ENCODE results near the gene IL17B. TPM values are rescaled to one million over a fixed set of nuclear protein-coding genes. Genes with fewer than 3 reads are reported as not detected.

Gene IL17B
- total RNA-seq, 1 donor from 2014 or later, result not detected

GRCh38 chr5:149372932-149373331 lies 6.2 kb downstream of the IL17B start:
- DNase-seq (ENCODE audit: low spot score, unreplicated experiment), result no peak
- Mint-ChIP-seq H3K27me3 (no peaks in the 10 kb centered on the region), H3K27ac (no peak overlapping the region), H3K9me3 (ENCODE audit: low read depth) (no peaks in the 10 kb centered on the region), H3K36me3 (ENCODE audit: insufficient read depth) (no peaks in the 10 kb centered on the region), H3K4me1 (ENCODE audit: low read depth) (no peaks in the 10 kb centered on the region), H3K4me3 (ENCODE audit: low read depth) (no peak overlapping the region)
- TF ChIP-seq CTCF (IDR thresholded peaks at IDR 0.05; ENCODE audit: unreplicated experiment), result no peak

GRCh38 chr5:149372076-149372795 lies 6.9 kb downstream of the IL17B start:
- Mint-ChIP-seq H3K4me3 (ENCODE audit: low read depth) (no peak overlapping the region), H3K9me3 (ENCODE audit: low read depth) (no peaks in the 10 kb centered on the region), H3K4me1 (ENCODE audit: low read depth) (peaks cover 2% of the 10 kb centered on the region), H3K27ac (no peak overlapping the region), H3K27me3 (no peaks in the 10 kb centered on the region), H3K36me3 (ENCODE audit: insufficient read depth) (no peaks in the 10 kb centered on the region)
- DNase-seq (ENCODE audit: low spot score, unreplicated experiment), result no peak
- no peak for TF ChIP-seq CTCF (IDR thresholded peaks at IDR 0.05; ENCODE audit: unreplicated experiment)

GRCh38 chr5:149371296-149371962 lies 7.7 kb downstream of the IL17B start:
- H3K4me1 Mint-ChIP-seq (ENCODE audit: low read depth), result peaks cover 2% of the 10 kb centered on the region
- DNase-seq (ENCODE audit: low spot score, unreplicated experiment), result peak; percentile 30
- no peak overlapping the region for H3K27ac Mint-ChIP-seq
- no peaks in the 10 kb centered on the region for H3K9me3 Mint-ChIP-seq (ENCODE audit: low read depth)
- no peak overlapping the region for H3K4me3 Mint-ChIP-seq (ENCODE audit: low read depth)
- no peaks in the 10 kb centered on the region for H3K36me3 Mint-ChIP-seq (ENCODE audit: insufficient read depth)
- peak; percentile 75 for TF ChIP-seq CTCF (IDR thresholded peaks at IDR 0.05; ENCODE audit: unreplicated experiment)
- no peaks in the 10 kb centered on the region for H3K27me3 Mint-ChIP-seq

- H3K36me3 Mint-ChIP-seq (ENCODE audit: insufficient read depth), result no peaks in the 10 kb centered on the region
- H3K4me1 Mint-ChIP-seq (ENCODE audit: low read depth), result peaks cover 2% of the 10 kb centered on the region
- no peak overlapping the region for H3K4me3 Mint-ChIP-seq (ENCODE audit: low read depth)
- no peak overlapping the region for H3K27ac Mint-ChIP-seq
- H3K9me3 Mint-ChIP-seq (ENCODE audit: low read depth), result no peaks in the 10 kb centered on the region
- DNase-seq (ENCODE audit: low spot score, unreplicated experiment), result no peak
- TF ChIP-seq CTCF (IDR thresholded peaks at IDR 0.05; ENCODE audit: unreplicated experiment), result no peak
- no peaks in the 10 kb centered on the region for H3K27me3 Mint-ChIP-seq
Observed at GRCh38 chr5:149370878-149371277, 8.2 kb downstream of the IL17B start.

- Mint-ChIP-seq H3K9me3 (ENCODE audit: low read depth) (no peaks in the 10 kb centered on the region), H3K4me3 (ENCODE audit: low read depth) (no peak overlapping the region), H3K36me3 (ENCODE audit: insufficient read depth) (no peaks in the 10 kb centered on the region), H3K27ac (no peak overlapping the region), H3K4me1 (ENCODE audit: low read depth) (peaks cover 2% of the 10 kb centered on the region), H3K27me3 (no peaks in the 10 kb centered on the region)
- TF ChIP-seq CTCF (IDR thresholded peaks at IDR 0.05; ENCODE audit: unreplicated experiment), result no peak
- no peak for DNase-seq (ENCODE audit: low spot score, unreplicated experiment)
Observed at GRCh38 chr5:149367972-149368645, 11.0 kb downstream of the IL17B start.

Measured in progenitor cell of endocrine pancreas (in vitro differentiated cells).